GM12801 (cell line): ENCODE data around the gene MYO5C.

Experiments
- CTCF ChIP-seq: IDR thresholded peaks from one replicate; pipeline ENCODE4 v1.5.1; 2011; ENCODE audit warnings: control low read depth; ENCODE audit not compliant: insufficient read length; ENCODE audit errors: extremely low read depth

MYO5C gene

GRCh38 chr15:52251144-52251860, 44.3 kb downstream of the MYO5C start:
- no peak for TF ChIP-seq CTCF

- no peak for TF ChIP-seq CTCF
Measured at GRCh38 chr15:52247461-52247860, 48.1 kb downstream of the MYO5C start.

- no peak for TF ChIP-seq CTCF
Measured at GRCh38 chr15:52246686-52247431, 48.7 kb downstream of the MYO5C start.

- TF ChIP-seq CTCF = no peak
Measured at GRCh38 chr15:52243697-52244555, 51.7 kb downstream of the MYO5C start.

- TF ChIP-seq CTCF = no peak
Measured at GRCh38 chr15:52243286-52243685, 52.3 kb downstream of the MYO5C start.

GRCh38 chr15:52241489-52241888, 54.1 kb downstream of the MYO5C start:
- no peak for TF ChIP-seq CTCF

- no peak for TF ChIP-seq CTCF
Measured at GRCh38 chr15:52240166-52240565, 55.4 kb downstream of the MYO5C start.
